ENCODE data around the gene ZNF287. TPM values are rescaled to one million over a fixed set of nuclear protein-coding genes. Genes with fewer than 3 reads are reported as not detected.

Gene ZNF287
- total RNA-seq, 4 donors from 2014 or later: 1.9 to 6.8 (median 2.3) TPM

DNA sequence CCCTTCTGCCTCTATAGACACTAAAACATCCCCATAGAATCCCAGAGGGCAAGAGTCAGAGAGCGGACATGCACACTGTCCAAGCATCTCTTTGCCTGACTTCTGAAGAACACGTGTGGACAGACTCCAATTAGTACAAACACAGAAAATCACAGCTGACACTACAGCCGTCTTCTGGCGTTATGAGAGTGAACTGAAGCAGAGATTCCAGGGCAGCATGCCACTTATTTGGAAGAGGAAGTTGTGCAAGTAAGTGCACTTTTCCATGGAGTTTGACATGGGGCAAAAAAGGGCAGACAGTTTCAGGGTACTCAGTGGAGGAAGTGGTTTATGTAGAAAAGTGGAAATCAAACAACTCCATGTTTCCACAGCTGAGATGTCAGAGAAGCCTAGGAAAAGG, 16.8 kb upstream of the ZNF287 start:
- no peak for ATAC-seq (ENCODE audit: low FRiP score)
- TF ChIP-seq, protein P1, sequence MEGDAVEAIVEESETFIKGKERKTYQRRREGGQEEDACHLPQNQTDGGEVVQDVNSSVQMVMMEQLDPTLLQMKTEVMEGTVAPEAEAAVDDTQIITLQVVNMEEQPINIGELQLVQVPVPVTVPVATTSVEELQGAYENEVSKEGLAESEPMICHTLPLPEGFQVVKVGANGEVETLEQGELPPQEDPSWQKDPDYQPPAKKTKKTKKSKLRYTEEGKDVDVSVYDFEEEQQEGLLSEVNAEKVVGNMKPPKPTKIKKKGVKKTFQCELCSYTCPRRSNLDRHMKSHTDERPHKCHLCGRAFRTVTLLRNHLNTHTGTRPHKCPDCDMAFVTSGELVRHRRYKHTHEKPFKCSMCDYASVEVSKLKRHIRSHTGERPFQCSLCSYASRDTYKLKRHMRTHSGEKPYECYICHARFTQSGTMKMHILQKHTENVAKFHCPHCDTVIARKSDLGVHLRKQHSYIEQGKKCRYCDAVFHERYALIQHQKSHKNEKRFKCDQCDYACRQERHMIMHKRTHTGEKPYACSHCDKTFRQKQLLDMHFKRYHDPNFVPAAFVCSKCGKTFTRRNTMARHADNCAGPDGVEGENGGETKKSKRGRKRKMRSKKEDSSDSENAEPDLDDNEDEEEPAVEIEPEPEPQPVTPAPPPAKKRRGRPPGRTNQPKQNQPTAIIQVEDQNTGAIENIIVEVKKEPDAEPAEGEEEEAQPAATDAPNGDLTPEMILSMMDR (IDR thresholded peaks at IDR 0.05): no peak
- no peak for DNase-seq (ENCODE audit: low spot score)

DNA sequence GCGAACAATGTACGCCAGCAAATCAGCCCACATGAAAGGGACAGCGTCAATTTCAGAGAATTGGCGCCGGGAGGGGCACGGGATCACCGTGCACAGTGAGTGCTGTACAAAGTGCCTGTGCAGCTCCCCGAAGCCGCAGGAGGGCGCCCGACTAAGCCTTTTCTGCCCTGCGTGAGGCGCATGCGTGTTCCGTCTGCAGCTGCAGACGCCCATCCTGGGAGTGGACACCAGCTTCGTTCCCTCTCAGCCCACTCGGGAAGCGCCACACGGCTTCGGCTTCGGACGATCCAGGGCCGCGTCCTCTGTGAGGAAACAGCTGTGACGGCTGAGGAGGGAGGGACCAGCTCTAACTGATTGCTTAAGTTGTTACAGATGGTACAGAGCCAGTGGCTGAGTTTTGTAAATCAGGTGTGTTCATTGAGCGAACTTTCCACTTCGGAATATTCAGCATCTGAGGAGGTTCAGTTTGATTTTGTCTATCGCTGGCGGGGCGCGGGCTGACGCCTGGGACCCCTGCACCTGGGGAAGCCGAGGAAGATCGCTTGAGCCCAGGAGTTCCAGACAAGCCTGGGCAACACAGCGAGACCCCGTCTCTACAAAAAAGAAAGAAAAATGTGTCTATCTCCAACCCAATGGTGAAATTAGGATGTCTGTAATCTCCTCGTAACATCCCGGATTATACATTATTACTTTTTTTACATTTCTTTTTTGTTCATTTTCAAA, 15.4 kb upstream of the ZNF287 start:
- DNase-seq (ENCODE audit: low spot score) (peak; percentile 75), ATAC-seq (ENCODE audit: low FRiP score) (peak; percentile 96)
- TF ChIP-seq, protein P1 (IDR thresholded peaks at IDR 0.05): peak in 1 of 3 donors; percentile 69

DNA sequence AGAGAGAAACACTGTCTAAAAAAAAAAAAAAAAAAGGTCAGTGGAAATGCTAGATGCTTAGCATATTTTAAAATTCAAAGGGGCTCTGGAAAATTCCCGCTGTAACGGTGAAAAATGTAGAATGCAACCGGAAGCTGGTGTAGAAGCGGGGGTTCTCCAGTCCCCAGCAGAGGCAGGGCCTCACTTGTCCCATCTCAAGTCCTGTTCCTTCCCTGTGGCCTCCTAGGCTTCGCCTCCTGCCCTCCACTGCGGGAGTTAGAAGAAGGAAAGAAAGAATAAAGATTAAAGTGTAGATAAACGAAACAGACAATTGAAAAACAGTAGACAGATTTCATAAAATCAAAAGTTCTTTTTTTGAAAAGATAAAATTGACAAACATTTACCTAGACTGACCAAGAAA, 14.8 kb upstream of the ZNF287 start:
- TF ChIP-seq, protein P1 (IDR thresholded peaks at IDR 0.05): no peak
- ATAC-seq (ENCODE audit: low FRiP score): no peak
- no peak for DNase-seq (ENCODE audit: low spot score)

DNA sequence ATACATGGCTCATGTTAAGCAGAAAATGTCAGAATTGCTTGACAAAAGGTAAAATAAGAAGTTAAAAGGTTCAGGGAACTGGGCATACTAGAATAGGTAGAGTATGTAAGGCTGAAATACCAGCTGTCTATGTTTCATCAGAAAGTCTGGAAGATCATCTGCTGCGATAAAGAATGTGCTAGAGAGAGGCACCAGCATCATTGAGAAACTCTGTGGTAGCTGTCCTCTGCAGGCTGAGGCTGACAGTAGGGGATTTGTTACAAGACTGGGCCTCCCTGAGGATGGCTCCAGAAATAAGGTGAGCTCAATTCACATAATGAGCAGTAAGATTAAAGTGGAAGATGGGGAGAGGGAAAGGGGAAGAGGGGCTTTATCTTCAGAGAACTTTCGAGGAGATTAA, 4.5 kb upstream of the ZNF287 start:
- no peak for ATAC-seq (ENCODE audit: low FRiP score)
- DNase-seq (ENCODE audit: low spot score): no peak
- TF ChIP-seq, protein P1 (IDR thresholded peaks at IDR 0.05): no peak

DNA sequence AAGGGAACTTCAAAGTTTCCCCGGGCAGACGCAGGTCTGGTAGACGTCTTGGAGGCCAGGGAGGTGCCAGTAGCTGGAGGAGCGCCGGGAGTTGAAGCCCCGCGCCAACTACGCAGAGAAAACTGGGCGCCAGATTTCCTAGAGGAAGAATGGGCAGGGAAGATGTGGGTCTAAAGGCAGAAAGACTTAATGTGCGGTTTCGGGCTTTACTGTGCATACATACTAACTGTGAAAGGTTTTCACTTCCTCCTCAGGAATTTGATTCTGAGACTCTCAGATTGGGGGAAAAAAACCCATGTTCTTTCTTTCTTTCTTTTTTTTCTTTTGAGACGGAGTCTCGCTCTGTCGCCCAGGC, 331 bp upstream of the ZNF287 start:
- TF ChIP-seq, protein P1 (IDR thresholded peaks at IDR 0.05): no peak
- no peak for DNase-seq (ENCODE audit: low spot score)
- no peak for ATAC-seq (ENCODE audit: low FRiP score)

DNA sequence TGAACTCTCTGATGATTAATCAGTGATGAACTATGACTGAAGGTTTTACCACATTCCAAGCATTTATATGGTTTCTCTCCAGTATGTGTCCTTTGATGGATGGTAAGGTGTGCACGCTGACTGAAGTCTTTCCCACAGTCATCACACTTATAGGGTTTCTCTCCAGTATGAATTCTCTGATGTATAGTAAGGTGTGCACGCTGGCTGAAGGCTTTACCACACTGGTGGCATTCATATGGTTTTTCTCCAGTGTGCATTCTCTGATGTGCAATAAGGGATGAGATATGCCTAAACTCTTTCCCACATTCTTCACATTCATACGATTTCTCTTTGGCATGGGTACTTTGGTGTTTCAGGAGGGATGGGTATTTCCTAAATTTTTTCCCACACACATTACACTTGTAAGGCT, 16.4 kb downstream of the ZNF287 start:
- ATAC-seq (ENCODE audit: low FRiP score) (no peak), DNase-seq (ENCODE audit: low spot score) (no peak)
- TF ChIP-seq, protein P1 (IDR thresholded peaks at IDR 0.05): no peak

DNA sequence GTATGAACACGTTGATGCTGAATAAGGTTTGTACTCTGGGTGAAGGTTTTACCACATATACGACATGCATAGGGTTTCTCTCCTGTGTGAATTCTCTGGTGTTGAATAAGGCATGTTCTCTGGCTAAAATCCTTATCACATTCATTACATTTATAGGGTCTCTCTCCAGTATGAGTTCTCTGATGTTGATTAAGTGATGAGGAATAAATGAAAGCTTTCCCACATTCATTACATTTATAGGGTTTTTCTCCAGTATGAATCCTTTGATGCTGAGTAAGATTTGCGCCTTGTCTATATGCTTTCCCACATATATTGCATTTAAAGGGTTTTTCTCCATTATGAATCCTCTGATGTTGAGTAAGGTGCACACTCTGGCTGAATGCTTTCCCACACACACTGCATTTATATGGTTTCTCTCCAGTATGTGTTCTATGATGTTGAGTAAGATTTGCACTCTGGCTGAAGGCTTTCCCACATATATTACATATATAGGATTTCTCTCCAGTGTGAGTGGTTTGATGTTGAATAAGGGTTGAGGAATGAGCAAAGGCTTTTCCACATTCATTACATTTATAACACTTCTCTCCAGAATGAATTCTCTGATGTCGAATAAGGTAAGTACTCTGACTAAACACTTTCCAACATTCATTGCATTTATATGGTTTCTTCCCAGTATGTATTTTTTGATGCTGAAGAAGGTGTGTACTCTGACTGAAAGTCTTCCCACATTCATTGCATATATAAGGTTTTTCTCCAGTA, 16.9 kb downstream of the ZNF287 start:
- TF ChIP-seq, protein P1 (IDR thresholded peaks at IDR 0.05): no peak
- ATAC-seq (ENCODE audit: low FRiP score): no peak

More for the DNA sequence above, 16.9 kb downstream of the ZNF287 start:
- DNase-seq (ENCODE audit: low spot score): no peak

Measured in omental fat pad (tissue), 4 donors.